Ovary (tissue), 9 donors: Measurements from ENCODE around the gene NEK1. TPM values are rescaled to one million over a fixed set of nuclear protein-coding genes. Genes with fewer than 3 reads are reported as not detected.
"Not testable (repeated sequence)": the region's sequence is repeated elsewhere in the genome, so short reads cannot be mapped to it uniquely, and the experiment has no call there.

Source experiments
- DNase-seq, 5 donors: peaks; one replicate each; pipeline ENCODE4 v3.0.0-alpha.2; 2019 to 2020
- H3K27ac ChIP-seq, 2 donors: fragments of 200-600 bp; one replicate each; pipeline versions ENCODE4 v1.5.1 to v1.8.0; 2019 to 2022
- H3K27me3 ChIP-seq: fragments of 200-600 bp; one replicate; pipeline ENCODE4 v1.8.0; 2022
- H3K36me3 ChIP-seq: fragments of 200-600 bp; sonication (generic); one replicate; pipeline ENCODE4 v1.5.1; 2019
- H3K4me1 ChIP-seq: one replicate; pipeline ENCODE4 v1.8.1; 2013; ENCODE audit warnings: mild to moderate bottlenecking, moderate library complexity; ENCODE audit not compliant: insufficient read depth
- H3K4me3 ChIP-seq: fragments of 200-600 bp; sonication (generic); one replicate; pipeline ENCODE4 v1.5.1; 2017
- H3K9me3 ChIP-seq, 2 donors: fragments of 200-600 bp in 1 of 2; sonication (generic) in 1 of 2; one replicate each; pipeline versions ENCODE4 v1.5.1 to v1.8.1; 2013 to 2019; ENCODE audit warnings: mild to moderate bottlenecking in 1 of 2, moderate library complexity in 1 of 2
- EP300 ChIP-seq: sonication (generic); formaldehyde crosslinking; IDR thresholded peaks from one replicate; pipeline ENCODE4 v1.6.1; 2017; ENCODE audit warnings: antibody characterized with exemption
- POLR2A ChIP-seq: fragments of 450-650 bp; IDR thresholded peaks from one replicate; pipeline ENCODE4 v1.6.1; 2017; ENCODE audit warnings: antibody characterized with exemption, mild to moderate bottlenecking, moderate library complexity
- WGBS, 3 donors: extraction: QIAGEN DNeasy Blood & Tissue Kit in 1 of 3; methylation state at CpG; one replicate each; pipeline versions ENCODE4 v1.1.5 to v1.1.7; 2013 to 2017; 5-methylcytosine and 5-hydroxymethylcytosine counted together
- intact Hi-C, 4 donors: fragments of 100-400 bp; cut with DNase I; formaldehyde crosslinking; loops; one replicate each; pipeline versions ENCODE4 v1.11.0 to v1.15.1; 2022 to 2023
- polyA plus RNA-seq, 2 donors: library from polyadenylated mRNA; stranded (reverse); fragments of 200-250 nt in 1 of 2; fragments of 350-450 nt in 1 of 2; fragmentation: Illumina TruSeq in 1 of 2; extraction: RNeasy Lipid Tissue Mini Kit (QIAGEN cat#74804) in 1 of 2; gene quantifications; one replicate each; pipeline ENCODE4 v1.2.3, GENCODE V29; 2013 to 2014
- total RNA-seq, 7 donors: library from RNA; depleted of rRNA in 2 of 7; stranded (reverse); fragments of >200 nt in 2 of 7; fragmentation: NEBNext Ultra II Directional in 3 of 7; extraction: Animal tissue kit (Norgen Biotek cat#: 25700) in 3 of 7; gene quantifications; one replicate each; pipeline versions ENCODE4 v1.1.0 to v1.2.4, GENCODE V29; 2016 to 2023
- TF ChIP-seq, protein P1 (sequence below), 3 donors: fragments of 450-650 bp in 2 of 3; fragments of 200-600 bp in 1 of 3; IDR thresholded peaks; one replicate each; pipeline versions ENCODE4 v1.5.1 to v1.8.0; 2016 to 2022; ENCODE audit warnings: antibody characterized with exemption in 3 of 3, mild to moderate bottlenecking in 1 of 3
- donor health status: DM: no; HTN: no; CAD: no; lungs with moderate emphysema.
- donor health status: DM: no; HTN: no; CAD: no.
- donor health status: Bipolar disorder and iron deficiency.
- donor health status: DM: yes; HTN: yes; CAD: no.
- donor health status: DM: no; HTN: no; CAD: no.
- donor health status: DM: yes; HTN: yes; CAD: no.

NEK1 gene
- total and polyA plus RNA-seq, 9 donors, result 8.7 to 29.5 (median 22.0) TPM

DNA sequence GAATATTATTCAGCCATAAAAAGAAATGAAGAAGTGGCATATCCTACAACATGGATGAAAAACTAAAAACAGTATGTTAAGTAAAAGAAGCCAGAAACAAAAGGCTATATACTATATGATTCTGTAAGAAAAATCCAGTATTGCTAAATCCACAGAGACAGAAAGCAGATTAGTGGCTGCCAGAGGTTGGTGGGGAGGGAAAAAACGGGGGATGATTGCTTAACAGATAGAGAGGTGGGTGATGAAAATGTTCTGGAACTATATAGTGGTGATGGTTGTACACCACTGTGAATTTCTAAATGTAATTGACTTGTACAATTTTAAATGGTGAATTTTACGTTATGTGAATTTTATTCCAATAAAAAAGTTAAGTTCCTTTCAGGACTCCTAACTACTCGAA lies 184.0 kb downstream of the NEK1 start:
- DNase-seq, result no peak
- intact Hi-C loops, result no loop called here
- H3K9me3 ChIP-seq, result no peaks in the 10 kb centered on the region
- H3K27ac ChIP-seq, result no peak overlapping the region
- H3K4me3 ChIP-seq, result no peak overlapping the region
- no peaks in the 10 kb centered on the region for H3K27me3 ChIP-seq
- H3K4me1 ChIP-seq, result no peaks in the 10 kb centered on the region
- TF ChIP-seq EP300 (no peak), POLR2A (no peak)
- TF ChIP-seq, protein P1, sequence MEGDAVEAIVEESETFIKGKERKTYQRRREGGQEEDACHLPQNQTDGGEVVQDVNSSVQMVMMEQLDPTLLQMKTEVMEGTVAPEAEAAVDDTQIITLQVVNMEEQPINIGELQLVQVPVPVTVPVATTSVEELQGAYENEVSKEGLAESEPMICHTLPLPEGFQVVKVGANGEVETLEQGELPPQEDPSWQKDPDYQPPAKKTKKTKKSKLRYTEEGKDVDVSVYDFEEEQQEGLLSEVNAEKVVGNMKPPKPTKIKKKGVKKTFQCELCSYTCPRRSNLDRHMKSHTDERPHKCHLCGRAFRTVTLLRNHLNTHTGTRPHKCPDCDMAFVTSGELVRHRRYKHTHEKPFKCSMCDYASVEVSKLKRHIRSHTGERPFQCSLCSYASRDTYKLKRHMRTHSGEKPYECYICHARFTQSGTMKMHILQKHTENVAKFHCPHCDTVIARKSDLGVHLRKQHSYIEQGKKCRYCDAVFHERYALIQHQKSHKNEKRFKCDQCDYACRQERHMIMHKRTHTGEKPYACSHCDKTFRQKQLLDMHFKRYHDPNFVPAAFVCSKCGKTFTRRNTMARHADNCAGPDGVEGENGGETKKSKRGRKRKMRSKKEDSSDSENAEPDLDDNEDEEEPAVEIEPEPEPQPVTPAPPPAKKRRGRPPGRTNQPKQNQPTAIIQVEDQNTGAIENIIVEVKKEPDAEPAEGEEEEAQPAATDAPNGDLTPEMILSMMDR (IDR thresholded peaks at IDR 0.05), result no peak
- no peaks in the 10 kb centered on the region for H3K36me3 ChIP-seq
- 60 to 84% (median 63%) methylated on average over 3 of the region's 3 CpGs for WGBS, 3 donors

GRCh38 chr4:169427727-169428126 lies 184.7 kb downstream of the NEK1 start:
- H3K9me3 ChIP-seq, H3K27me3 ChIP-seq, H3K27ac ChIP-seq, H3K36me3 ChIP-seq, intact Hi-C loops, DNase-seq, H3K4me3 ChIP-seq, H3K4me1 ChIP-seq: not testable (repeated sequence)
- 93 to 100% (median 98%) methylated on average over 2 of the region's 2 CpGs for WGBS, 3 donors

DNA sequence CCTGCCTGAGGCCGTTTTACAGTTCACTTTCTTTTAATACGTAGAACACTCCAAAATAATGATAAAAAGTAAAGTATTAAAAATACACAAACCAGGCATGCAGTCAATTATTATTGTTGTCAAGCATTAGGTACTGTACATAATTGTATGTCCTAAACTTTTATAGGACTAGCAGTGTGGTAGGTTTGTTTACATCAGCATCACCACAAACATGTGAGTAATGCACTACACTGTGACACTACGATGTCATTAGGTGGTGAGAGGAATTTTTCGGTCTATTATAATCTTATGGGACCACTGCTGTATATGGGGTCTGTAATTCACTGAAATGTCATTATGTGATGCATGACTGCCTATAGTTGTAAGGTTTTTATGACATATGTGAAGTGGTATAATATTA lies 192.1 kb downstream of the NEK1 start:
- 90 to 94% (median 93%) methylated on average over 4 of the region's 4 CpGs for WGBS, 3 donors
- no peaks in the 10 kb centered on the region for H3K4me1 ChIP-seq
- H3K9me3 ChIP-seq, result no peaks in the 10 kb centered on the region
- DNase-seq, result no peak
- H3K4me3 ChIP-seq, result no peak overlapping the region
- H3K36me3 ChIP-seq, result no peaks in the 10 kb centered on the region
- no peaks in the 10 kb centered on the region for H3K27me3 ChIP-seq
- TF ChIP-seq, protein P1 (IDR thresholded peaks at IDR 0.05), result no peak
- TF ChIP-seq POLR2A, result no peak
- no peak for TF ChIP-seq EP300
- intact Hi-C loops, result no loop called here
- H3K27ac ChIP-seq, result no peak overlapping the region

DNA sequence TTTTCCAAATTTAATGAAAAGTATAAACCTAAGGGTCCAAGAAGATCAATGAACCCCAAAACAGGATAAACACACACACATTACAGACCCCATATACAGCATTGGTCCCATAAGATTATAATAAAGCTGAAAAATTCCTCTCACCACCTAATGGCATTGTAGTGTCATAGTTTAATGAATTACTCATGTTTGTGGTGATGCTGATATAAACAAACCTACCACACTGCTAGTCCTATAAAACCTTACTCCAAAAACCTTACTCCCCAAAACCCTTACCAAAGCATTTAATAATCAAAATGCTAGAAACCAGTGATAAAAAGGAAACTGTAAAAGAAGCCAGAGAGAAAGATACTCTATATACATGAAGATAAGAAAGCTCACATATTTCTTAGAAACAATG lies 193.5 kb downstream of the NEK1 start:
- Histone ChIP-seq H3K36me3 (no peaks in the 10 kb centered on the region), H3K27me3 (no peaks in the 10 kb centered on the region), H3K4me1 (no peaks in the 10 kb centered on the region), H3K27ac (no peak overlapping the region), H3K9me3 (no peaks in the 10 kb centered on the region), H3K4me3 (no peak overlapping the region)
- intact Hi-C loops, result no loop called here
- TF ChIP-seq, protein P1 (IDR thresholded peaks at IDR 0.05), result no peak
- TF ChIP-seq POLR2A (no peak), EP300 (no peak)
- DNase-seq, result no peak

- H3K4me1 ChIP-seq, result no peaks in the 10 kb centered on the region
- no peak overlapping the region for H3K27ac ChIP-seq
- TF ChIP-seq, protein P1 (IDR thresholded peaks at IDR 0.05), result no peak
- TF ChIP-seq EP300 (no peak), POLR2A (no peak)
- intact Hi-C loops, result no loop called here
- 96 to 100% (median 100%) methylated on average over 1 of the region's 1 CpG for WGBS, 3 donors
- no peak overlapping the region for H3K4me3 ChIP-seq
- no peaks in the 10 kb centered on the region for H3K36me3 ChIP-seq
- no peaks in the 10 kb centered on the region for H3K9me3 ChIP-seq
- H3K27me3 ChIP-seq, result no peaks in the 10 kb centered on the region
- DNase-seq, result no peak
Measured at GRCh38 chr4:169417629-169418282, 194.6 kb downstream of the NEK1 start.
